Measurements from ENCODE around the gene STK39. TPM values are rescaled to one million over a fixed set of nuclear protein-coding genes. Genes with fewer than 3 reads are reported as not detected.

The STK39 gene
- total RNA-seq, 6 experiments from 2014 or later: 0.29 to 1.2 (median 0.60) TPM

DNA sequence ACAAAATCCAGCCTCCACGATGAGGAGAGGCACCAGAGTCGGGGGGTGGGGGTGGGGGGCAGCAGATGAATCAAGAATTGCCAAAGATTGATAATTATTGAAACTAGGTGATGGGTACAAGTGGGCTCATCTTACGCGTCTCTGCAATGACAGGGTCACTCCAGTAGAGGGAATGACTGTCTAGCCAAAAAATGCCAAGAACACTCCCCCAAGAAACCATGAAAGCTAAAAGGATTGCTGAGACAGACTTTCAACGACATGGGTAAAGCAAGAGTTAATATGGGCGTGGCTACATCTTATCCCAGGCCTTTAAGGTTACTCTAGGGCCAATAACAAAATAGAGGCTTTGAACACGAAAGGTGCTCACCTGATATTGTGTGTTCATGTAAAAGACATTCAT lies 86.5 kb downstream of the STK39 start:
- ATAC-seq (no peak), DNase-seq (no peak)
- Histone ChIP-seq H3K36me3 (no peaks in the 10 kb centered on the region), H3K9me3 (no peaks in the 10 kb centered on the region), H3K27ac (no peak overlapping the region), H3K27me3 (no peaks in the 10 kb centered on the region), H3K4me1 (no peaks in the 10 kb centered on the region), H3K4me3 (no peak overlapping the region)
- WGBS (ENCODE audit: insufficient coverage, low coverage, low lambda C conversion rate, missing lambda C conversion rate): 49% methylated on average over 7 of the region's 7 CpGs
- no peak for TF ChIP-seq POLR2A (IDR thresholded peaks at IDR 0.05)
- TF ChIP-seq, protein P1, sequence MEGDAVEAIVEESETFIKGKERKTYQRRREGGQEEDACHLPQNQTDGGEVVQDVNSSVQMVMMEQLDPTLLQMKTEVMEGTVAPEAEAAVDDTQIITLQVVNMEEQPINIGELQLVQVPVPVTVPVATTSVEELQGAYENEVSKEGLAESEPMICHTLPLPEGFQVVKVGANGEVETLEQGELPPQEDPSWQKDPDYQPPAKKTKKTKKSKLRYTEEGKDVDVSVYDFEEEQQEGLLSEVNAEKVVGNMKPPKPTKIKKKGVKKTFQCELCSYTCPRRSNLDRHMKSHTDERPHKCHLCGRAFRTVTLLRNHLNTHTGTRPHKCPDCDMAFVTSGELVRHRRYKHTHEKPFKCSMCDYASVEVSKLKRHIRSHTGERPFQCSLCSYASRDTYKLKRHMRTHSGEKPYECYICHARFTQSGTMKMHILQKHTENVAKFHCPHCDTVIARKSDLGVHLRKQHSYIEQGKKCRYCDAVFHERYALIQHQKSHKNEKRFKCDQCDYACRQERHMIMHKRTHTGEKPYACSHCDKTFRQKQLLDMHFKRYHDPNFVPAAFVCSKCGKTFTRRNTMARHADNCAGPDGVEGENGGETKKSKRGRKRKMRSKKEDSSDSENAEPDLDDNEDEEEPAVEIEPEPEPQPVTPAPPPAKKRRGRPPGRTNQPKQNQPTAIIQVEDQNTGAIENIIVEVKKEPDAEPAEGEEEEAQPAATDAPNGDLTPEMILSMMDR (IDR thresholded peaks at IDR 0.05): peak in 1 of 4 donors; percentile 10
- intact Hi-C loops (cut with DNase I): no loop called here

DNA sequence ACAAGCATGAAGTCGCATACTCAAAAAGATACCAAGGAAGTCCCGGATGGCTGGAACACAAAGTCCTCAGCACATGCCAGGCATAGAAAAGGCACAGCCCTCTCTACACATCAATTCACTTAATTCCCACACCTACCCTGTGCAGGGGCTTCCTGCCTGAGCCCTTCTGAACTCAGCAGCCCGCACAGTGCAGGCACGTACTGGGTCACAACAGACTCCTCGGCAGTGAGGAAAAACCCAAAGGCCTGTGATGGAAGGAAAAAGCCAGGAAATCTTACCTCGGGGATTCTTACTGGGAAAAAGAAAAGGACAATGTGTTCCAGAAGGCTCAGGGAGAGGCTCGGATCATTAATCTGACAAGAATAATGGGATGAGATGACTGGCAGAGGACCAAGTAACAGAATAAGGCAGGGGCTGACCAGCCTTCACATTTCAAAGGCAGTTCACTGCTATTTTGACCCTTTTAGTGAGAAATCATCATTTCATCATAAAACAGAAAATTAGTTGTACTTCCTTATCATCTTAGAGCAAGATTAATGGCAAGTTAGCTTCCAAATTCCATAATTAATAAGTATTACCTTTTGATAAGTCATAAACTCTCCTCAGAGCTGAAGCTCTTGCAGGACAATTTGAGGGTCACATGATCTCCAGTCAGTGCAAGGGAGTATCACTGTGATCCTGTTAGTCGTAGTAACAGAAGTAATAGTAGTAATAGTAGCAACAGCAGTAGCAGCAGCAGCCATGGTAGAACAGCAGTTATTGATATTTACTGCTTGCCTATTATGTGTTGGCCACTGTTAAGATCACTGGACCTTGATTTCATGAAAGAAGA lies 87.4 kb downstream of the STK39 start:
- no peaks in the 10 kb centered on the region for H3K36me3 ChIP-seq
- no peak for TF ChIP-seq POLR2A (IDR thresholded peaks at IDR 0.05)
- TF ChIP-seq, protein P1 (IDR thresholded peaks at IDR 0.05): no peak
- no peak for DNase-seq
- H3K4me1 ChIP-seq: no peaks in the 10 kb centered on the region
- WGBS (ENCODE audit: insufficient coverage, low coverage, low lambda C conversion rate, missing lambda C conversion rate): 63% methylated on average over 8 of the region's 8 CpGs
- intact Hi-C loops (cut with DNase I): no loop called here
- H3K27me3 ChIP-seq: no peaks in the 10 kb centered on the region
- no peaks in the 10 kb centered on the region for H3K9me3 ChIP-seq
- no peak overlapping the region for H3K27ac ChIP-seq
- no peak for ATAC-seq
- no peak overlapping the region for H3K4me3 ChIP-seq

DNA sequence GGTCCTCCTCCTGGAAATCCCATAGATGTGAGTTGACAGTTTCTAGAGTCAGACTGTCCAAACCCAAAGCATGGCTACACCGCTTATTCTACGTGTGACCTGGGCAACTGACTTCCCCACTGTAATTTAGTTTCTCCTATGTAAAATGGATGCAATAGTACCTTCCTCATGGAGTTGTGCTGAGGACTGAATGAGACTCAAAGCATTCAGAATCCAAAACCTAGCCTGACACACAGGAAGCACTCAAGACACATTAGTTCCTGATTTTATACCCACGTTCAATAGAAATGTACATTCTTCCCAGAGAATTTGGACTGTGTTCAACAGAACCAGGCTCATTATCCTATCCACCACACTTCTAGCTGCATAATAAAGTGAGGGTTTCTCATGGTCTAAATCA lies 88.8 kb downstream of the STK39 start:
- ATAC-seq: no peak
- Histone ChIP-seq H3K36me3 (no peaks in the 10 kb centered on the region), H3K27me3 (no peaks in the 10 kb centered on the region), H3K4me3 (no peak overlapping the region), H3K27ac (no peak overlapping the region), H3K9me3 (no peaks in the 10 kb centered on the region), H3K4me1 (no peaks in the 10 kb centered on the region)
- TF ChIP-seq, protein P1 (IDR thresholded peaks at IDR 0.05): no peak
- no peak for TF ChIP-seq POLR2A (IDR thresholded peaks at IDR 0.05)
- intact Hi-C loops (cut with DNase I): no loop called here
- no peak for DNase-seq
- 68% methylated on average over 3 of the region's 3 CpGs for WGBS (ENCODE audit: insufficient coverage, low coverage, low lambda C conversion rate, missing lambda C conversion rate)

DNA sequence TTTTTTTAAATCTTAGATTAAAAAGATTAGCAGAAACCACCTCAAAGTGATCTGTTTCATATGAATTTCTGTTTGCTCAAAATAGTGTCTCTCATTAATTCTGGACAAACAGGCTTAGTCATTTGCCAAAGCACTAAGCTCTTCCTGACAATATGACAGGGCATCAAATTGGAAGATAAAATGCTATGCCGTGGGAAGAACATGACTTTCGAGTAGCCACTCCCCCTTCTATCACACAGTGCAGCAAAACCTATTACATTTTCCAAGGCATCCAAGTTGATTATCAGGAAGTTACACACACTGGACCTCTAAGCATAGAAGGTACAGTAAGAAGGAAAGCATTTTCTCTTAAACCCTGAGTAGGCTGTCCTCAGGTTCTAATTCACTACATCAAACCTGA lies 89.5 kb downstream of the STK39 start:
- Histone ChIP-seq H3K9me3 (no peaks in the 10 kb centered on the region), H3K4me1 (no peaks in the 10 kb centered on the region), H3K27ac (no peak overlapping the region), H3K36me3 (no peaks in the 10 kb centered on the region), H3K4me3 (no peak overlapping the region), H3K27me3 (no peaks in the 10 kb centered on the region)
- WGBS (ENCODE audit: insufficient coverage, low coverage, low lambda C conversion rate, missing lambda C conversion rate): 75% methylated on average over 2 of the region's 2 CpGs
- no peak for ATAC-seq
- no peak for TF ChIP-seq POLR2A (IDR thresholded peaks at IDR 0.05)
- TF ChIP-seq, protein P1 (IDR thresholded peaks at IDR 0.05): no peak
- DNase-seq: no peak
- intact Hi-C loops (cut with DNase I): no loop called here

Data from right lobe of liver (tissue), 6 donors.